Thyroid gland (tissue), 4 donors: ENCODE results near the gene ITGBL1. TPM values are rescaled to one million over a fixed set of nuclear protein-coding genes. Genes with fewer than 3 reads are reported as not detected.

Experiments
- DNase-seq, 2 donors: peaks; one replicate each; pipeline ENCODE4 v3.0.0-alpha.2; 2019
- H3K27ac ChIP-seq, 3 donors: fragments of 200-600 bp; sonication (generic); 1 replicate in 2 of 3; 2 replicates in 1 of 3; pipeline ENCODE4 v1.5.1; 2016 to 2019; ENCODE audit warnings: mild to moderate bottlenecking in 1 of 3, moderate library complexity in 1 of 3
- H3K27me3 ChIP-seq: fragments of 200-600 bp; sonication (generic); one replicate; pipeline ENCODE4 v1.5.1; 2019
- H3K36me3 ChIP-seq, 2 donors: fragments of 200-600 bp; sonication (generic); one replicate each; pipeline ENCODE4 v1.5.1; 2016 to 2019
- H3K4me1 ChIP-seq, 2 donors: fragments of 200-600 bp; sonication (generic); one replicate each; pipeline ENCODE4 v1.5.1; 2017 to 2019
- H3K4me3 ChIP-seq, 3 donors: fragments of 200-600 bp; sonication (generic); replicated peaks in 1 of 3; 1 replicate in 2 of 3; 2 replicates in 1 of 3; pipeline ENCODE4 v1.5.1; 2016; ENCODE audit warnings: mild to moderate bottlenecking in 1 of 3
- H3K9me3 ChIP-seq: fragments of 200-600 bp; sonication (generic); one replicate; pipeline ENCODE4 v1.5.1; 2017
- POLR2A ChIP-seq, 2 donors: fragments of 450-650 bp; IDR thresholded peaks; one replicate each; pipeline ENCODE4 v1.6.1; 2017; ENCODE audit warnings: antibody characterized with exemption in 2 of 2, mild to moderate bottlenecking in 2 of 2, moderate library complexity in 1 of 2
- WGBS, 2 donors: methylation state at CpG; one replicate each; pipeline ENCODE4 v1.1.5; 2017; 5-methylcytosine and 5-hydroxymethylcytosine counted together
- intact Hi-C: fragments of 100-400 bp; cut with DNase I; formaldehyde crosslinking; loops from one replicate; pipeline ENCODE4 v1.15.1; 2023
- total RNA-seq, 4 donors: library from RNA; depleted of rRNA; stranded (reverse); fragments of >200 nt; gene quantifications; one replicate each; pipeline ENCODE4 v1.2.3, GENCODE V29; 2016
- TF ChIP-seq, protein P1 (sequence below), 6 experiments: fragments of 200-600 bp in 3 of 6; fragments of 450-650 bp in 3 of 6; sonication (generic) in 3 of 6; IDR thresholded peaks; one replicate each; pipeline ENCODE4 v1.5.1; 2016 to 2019; ENCODE audit warnings: antibody characterized with exemption in 6 of 6, mild to moderate bottlenecking in 2 of 6, inconsistent platforms in 1 of 6, moderate library complexity in 1 of 6

ITGBL1 gene, protein sequence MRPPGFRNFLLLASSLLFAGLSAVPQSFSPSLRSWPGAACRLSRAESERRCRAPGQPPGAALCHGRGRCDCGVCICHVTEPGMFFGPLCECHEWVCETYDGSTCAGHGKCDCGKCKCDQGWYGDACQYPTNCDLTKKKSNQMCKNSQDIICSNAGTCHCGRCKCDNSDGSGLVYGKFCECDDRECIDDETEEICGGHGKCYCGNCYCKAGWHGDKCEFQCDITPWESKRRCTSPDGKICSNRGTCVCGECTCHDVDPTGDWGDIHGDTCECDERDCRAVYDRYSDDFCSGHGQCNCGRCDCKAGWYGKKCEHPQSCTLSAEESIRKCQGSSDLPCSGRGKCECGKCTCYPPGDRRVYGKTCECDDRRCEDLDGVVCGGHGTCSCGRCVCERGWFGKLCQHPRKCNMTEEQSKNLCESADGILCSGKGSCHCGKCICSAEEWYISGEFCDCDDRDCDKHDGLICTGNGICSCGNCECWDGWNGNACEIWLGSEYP
- total RNA-seq = 10 to 100 TPM in 1 of 4 donors, 1 to 10 TPM in 3; 3.4 to 20.6 (median 4.5) TPM

DNA sequence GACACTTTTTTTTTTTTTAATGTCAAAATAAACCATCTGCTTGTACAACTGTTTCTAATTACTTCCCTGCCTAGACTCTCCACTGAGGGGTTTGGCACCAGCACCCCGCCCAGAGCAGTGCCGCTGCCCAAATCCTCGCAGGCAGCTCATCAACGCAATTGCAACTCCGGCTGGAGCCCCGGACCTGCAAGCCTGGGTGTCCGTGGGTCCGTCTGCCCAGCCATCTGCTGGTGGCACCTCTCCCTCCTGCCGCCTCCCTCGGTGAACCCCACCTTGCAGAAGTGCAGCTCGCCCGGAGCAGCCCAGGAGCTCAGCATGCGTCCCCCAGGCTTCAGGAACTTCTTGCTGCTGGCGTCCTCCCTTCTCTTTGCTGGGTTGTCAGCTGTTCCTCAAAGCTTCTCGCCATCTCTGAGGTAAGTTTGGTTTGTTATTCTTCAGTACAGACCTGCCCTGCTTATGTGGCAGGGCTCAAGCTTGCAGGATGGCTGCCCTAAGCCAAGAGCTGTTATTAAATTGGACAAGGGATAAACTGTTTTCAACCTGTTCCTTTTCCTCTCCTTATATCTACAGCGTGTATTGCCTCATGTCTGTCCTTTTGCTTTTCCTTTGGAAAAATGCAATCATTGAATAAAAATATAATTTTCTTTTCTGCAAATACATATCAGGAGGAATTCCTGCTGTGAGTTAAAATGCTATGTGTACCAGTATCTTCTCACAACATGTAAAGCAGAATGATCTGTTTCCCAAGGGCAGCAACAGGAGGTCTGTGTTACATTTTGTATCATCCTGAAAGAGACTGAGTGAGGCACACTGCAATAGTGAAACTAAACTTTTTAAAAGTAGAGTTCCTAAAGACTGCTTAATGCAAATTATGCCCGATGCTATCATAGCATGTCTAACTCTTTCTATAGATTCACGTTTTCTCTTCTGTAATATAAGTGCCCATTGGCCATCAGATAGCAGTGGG, at the start of gene ITGBL1:
Gene ITGBL1, plus strand, starts transcription at position 157 of the 967 bp plus-strand sequence. Its CDS starts 159 bp downstream, at position 316.
- no peaks in the 10 kb centered on the region for H3K9me3 ChIP-seq
- peak in 1 of 2 donors; percentile 16 for DNase-seq
- H3K4me3 ChIP-seq = peak within 1 kb of the TSS in 2 of 3 donors; percentile 27 to 30
- intact Hi-C loops = no loop called here
- 70 to 75% methylated on average over 17 to 18 of the region's 18 CpGs for WGBS, 2 donors
- H3K27me3 ChIP-seq = no peaks in the 10 kb centered on the region
- H3K4me1 ChIP-seq = peaks cover 0 to 13% of the 10 kb centered on the region in 2 donors
- peak within 1 kb of the TSS; percentile 41 to 66 (median 48) for H3K27ac ChIP-seq
- no peak for TF ChIP-seq POLR2A (IDR thresholded peaks at IDR 0.05)
- TF ChIP-seq, protein P1, sequence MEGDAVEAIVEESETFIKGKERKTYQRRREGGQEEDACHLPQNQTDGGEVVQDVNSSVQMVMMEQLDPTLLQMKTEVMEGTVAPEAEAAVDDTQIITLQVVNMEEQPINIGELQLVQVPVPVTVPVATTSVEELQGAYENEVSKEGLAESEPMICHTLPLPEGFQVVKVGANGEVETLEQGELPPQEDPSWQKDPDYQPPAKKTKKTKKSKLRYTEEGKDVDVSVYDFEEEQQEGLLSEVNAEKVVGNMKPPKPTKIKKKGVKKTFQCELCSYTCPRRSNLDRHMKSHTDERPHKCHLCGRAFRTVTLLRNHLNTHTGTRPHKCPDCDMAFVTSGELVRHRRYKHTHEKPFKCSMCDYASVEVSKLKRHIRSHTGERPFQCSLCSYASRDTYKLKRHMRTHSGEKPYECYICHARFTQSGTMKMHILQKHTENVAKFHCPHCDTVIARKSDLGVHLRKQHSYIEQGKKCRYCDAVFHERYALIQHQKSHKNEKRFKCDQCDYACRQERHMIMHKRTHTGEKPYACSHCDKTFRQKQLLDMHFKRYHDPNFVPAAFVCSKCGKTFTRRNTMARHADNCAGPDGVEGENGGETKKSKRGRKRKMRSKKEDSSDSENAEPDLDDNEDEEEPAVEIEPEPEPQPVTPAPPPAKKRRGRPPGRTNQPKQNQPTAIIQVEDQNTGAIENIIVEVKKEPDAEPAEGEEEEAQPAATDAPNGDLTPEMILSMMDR (IDR thresholded peaks at IDR 0.05) = no peak
- no peaks in the 10 kb centered on the region for H3K36me3 ChIP-seq

DNA sequence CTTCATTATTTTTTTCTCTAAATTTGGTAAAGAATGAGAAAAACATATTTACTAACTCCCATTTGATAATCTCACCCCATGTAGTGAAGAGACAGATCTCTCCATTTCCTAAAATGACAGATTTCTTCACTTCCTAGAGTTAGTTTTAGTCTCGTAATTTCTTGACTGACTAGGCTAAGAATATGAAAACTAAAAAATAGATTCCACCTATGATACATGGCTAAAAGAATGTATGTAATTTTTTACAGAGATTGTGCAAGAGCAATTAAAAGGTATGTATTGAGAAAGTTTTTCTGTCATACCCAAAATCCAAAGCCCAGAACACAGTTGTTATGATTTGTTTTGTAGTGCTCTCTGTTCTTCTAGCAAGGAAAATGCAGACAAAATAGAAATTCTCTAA, 45.7 kb upstream of the ITGBL1 start:
- Histone ChIP-seq H3K36me3 (no peaks in the 10 kb centered on the region), H3K27ac (no peak overlapping the region), H3K4me1 (no peaks in the 10 kb centered on the region), H3K4me3 (no peak overlapping the region), H3K27me3 (no peaks in the 10 kb centered on the region), H3K9me3 (no peaks in the 10 kb centered on the region)
- TF ChIP-seq, protein P1 (IDR thresholded peaks at IDR 0.05) = no peak
- no peak for TF ChIP-seq POLR2A (IDR thresholded peaks at IDR 0.05)
- no peak for DNase-seq
- intact Hi-C loops = no loop called here
- WGBS, 2 donors = 78 to 86% methylated on average over 1 of the region's 1 CpG

DNA sequence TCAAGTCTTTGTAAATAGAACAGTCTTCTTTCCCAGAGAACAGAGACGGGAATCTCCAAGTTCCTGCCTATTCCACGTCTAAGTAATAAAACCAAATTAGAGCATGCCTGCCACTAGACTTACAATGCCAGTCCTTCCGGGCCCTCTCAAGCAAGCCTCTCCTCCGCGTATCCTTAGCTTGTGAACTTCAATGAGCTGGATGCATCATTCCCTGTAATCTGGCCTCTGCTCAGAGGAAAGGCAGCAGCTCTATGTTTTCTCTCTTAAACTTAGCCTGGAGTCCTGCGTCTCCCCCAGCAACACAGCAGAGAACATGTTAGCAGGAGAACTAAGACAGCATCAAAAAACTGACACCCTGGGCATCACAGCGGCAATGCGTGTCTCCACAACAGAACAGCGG, 44.3 kb upstream of the ITGBL1 start:
- DNase-seq = no peak
- Histone ChIP-seq H3K36me3 (no peaks in the 10 kb centered on the region), H3K4me3 (no peak overlapping the region), H3K27ac (no peak overlapping the region), H3K27me3 (no peaks in the 10 kb centered on the region), H3K9me3 (no peaks in the 10 kb centered on the region), H3K4me1 (no peaks in the 10 kb centered on the region)
- 82 to 83% methylated on average over 9 of the region's 9 CpGs for WGBS, 2 donors
- intact Hi-C loops = no loop called here
- TF ChIP-seq, protein P1 (IDR thresholded peaks at IDR 0.05) = no peak
- TF ChIP-seq POLR2A (IDR thresholded peaks at IDR 0.05) = no peak

DNA sequence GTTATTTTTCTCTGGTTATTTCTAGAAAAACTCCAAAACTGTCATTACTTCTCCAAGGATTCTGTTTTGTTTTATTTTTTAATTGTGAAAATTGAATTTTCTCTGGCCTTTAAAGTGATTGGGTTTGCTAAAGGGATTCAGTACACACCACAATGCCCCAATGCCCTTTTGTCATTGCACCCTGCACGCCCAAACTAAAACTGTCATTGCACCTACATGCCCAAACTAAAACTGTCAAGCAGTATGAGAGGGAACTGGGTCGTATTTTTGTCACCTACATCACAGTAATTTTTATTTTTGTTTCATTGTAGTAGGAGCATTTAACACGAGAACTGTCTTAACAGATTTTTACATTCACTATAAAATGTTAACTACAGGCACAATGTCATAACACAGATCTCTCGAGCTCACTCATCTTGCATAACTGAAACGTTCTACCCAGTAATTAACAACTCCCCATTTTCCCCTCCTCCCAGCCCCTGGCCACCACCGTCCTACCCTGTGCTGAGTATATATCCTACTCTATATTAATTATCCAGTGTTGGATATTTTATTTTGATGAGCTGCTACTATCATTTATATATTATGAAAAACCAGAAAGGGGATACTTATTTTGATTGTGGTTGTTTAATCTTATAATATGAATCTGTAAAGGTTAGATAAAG, 43.4 kb upstream of the ITGBL1 start:
- DNase-seq = no peak
- WGBS, 2 donors = 81 to 88% methylated on average over 6 of the region's 6 CpGs
- H3K4me3 ChIP-seq = no peak overlapping the region
- no peaks in the 10 kb centered on the region for H3K4me1 ChIP-seq
- TF ChIP-seq, protein P1 (IDR thresholded peaks at IDR 0.05) = no peak
- TF ChIP-seq POLR2A (IDR thresholded peaks at IDR 0.05) = no peak
- intact Hi-C loops = no loop called here
- H3K36me3 ChIP-seq = no peaks in the 10 kb centered on the region
- H3K9me3 ChIP-seq = no peaks in the 10 kb centered on the region
- H3K27ac ChIP-seq = no peak overlapping the region
- no peaks in the 10 kb centered on the region for H3K27me3 ChIP-seq
